GM12878 (cell line): ENCODE measurements around the gene DENND6B. TPM values are rescaled to one million over a fixed set of nuclear protein-coding genes. Genes with fewer than 3 reads are reported as not detected.

Source experiments
- ATAC-seq: fragments of 200-7000 bp; cut with Tn5 transposase; 3 replicates; pipeline ENCODE4 v1.9.1; 2020; ENCODE audit warnings: mild to moderate bottlenecking, moderate library complexity
- BruUV-seq: library from RNA; stranded (reverse); fragments of 400-500 nt; replicated peaks from 2 replicates; lab custom pipeline; 2021; lab: Mats Ljungman, UMichigan
- CTCF ChIA-PET: fragments of 300-600 bp; sonication (Branson Sonifier 250); formaldehyde crosslinking; extraction: SDS; loops from one replicate; lab custom pipeline; 2021; ENCODE audit warnings: inconsistent platforms; lab: Yijun Ruan, JAX
- POLR2A ChIA-PET: fragments of 350-600 bp; formaldehyde crosslinking; extraction: SDS; loops from one replicate; lab custom pipeline; 2021; ENCODE audit warnings: inconsistent platforms; lab: Charles Lee
- RAD21 ChIA-PET: fragments of 300-600 bp; sonication (Branson Sonifier 250); formaldehyde crosslinking; loops from one replicate; lab custom pipeline; 2023; ENCODE audit warnings: antibody characterized with exemption; ENCODE audit not compliant: unreplicated experiment; lab: Charles Lee
- SMC1A ChIA-PET: fragments of 300-600 bp; sonication (Branson Sonifier 250); formaldehyde crosslinking; loops from one replicate; lab custom pipeline; 2023; ENCODE audit not compliant: unreplicated experiment, uncharacterized antibody; lab: Charles Lee
- DNase-seq: peaks from one replicate; pipeline ENCODE4 v3.0.0-alpha.2; 2011; ENCODE audit warnings: low read depth, low spot score
- FAIRE-seq: peaks from 3 replicates; lab custom pipeline; 2011; peaks lifted over from hg19 to GRCh38; lab: Jason Lieb, UNC
- H2AFZ ChIP-seq: 2 replicates; pipeline ENCODE4 v1.6.0; 2011; ENCODE audit warnings: low read depth, low read length, control low read depth; ENCODE audit not compliant: control insufficient read depth
- H3K27ac ChIP-seq: 2 replicates; pipeline ENCODE4 v1.5.1; 2011; ENCODE audit warnings: control low read depth; ENCODE audit not compliant: control insufficient read depth, insufficient read depth
- H3K27me3 ChIP-seq, 2 experiments: replicated peaks in 1 of 2; 2 replicates each; pipeline versions ENCODE4 v1.6.0 to v1.6.1; 2011; ENCODE audit warnings: low read length in 1 of 2; ENCODE audit not compliant: control insufficient read depth in 2 of 2, insufficient read depth in 2 of 2
- H3K36me3 ChIP-seq, 2 experiments: 2 replicates each; pipeline ENCODE4 v1.5.1; 2011; ENCODE audit warnings: low read length in 1 of 2; ENCODE audit not compliant: control insufficient read depth in 2 of 2, insufficient read depth in 2 of 2
- H3K4me1 ChIP-seq: 2 replicates; pipeline ENCODE4 v1.6.1; 2011; ENCODE audit warnings: mild to moderate bottlenecking, low read length, moderate library complexity, mixed read lengths; ENCODE audit not compliant: control insufficient read depth, insufficient read depth
- H3K4me2 ChIP-seq: 2 replicates; pipeline ENCODE4 v1.6.0; 2011; ENCODE audit warnings: control low read depth; ENCODE audit not compliant: control insufficient read depth, insufficient read depth
- H3K4me3 ChIP-seq: fragments of 200-600 bp; sonication (generic); 2 replicates; pipeline ENCODE4 v1.5.1; 2016
- H3K79me2 ChIP-seq: 2 replicates; pipeline ENCODE4 v1.6.0; 2011; ENCODE audit warnings: low read length; ENCODE audit not compliant: control insufficient read depth, insufficient read depth
- H3K9ac ChIP-seq: 2 replicates; pipeline ENCODE4 v1.8.0; 2011; ENCODE audit warnings: low read length, control low read depth, mixed read lengths; ENCODE audit not compliant: control insufficient read depth, insufficient read depth
- H3K9me3 ChIP-seq: replicated peaks from 3 replicates; pipeline ENCODE4 v1.5.1; 2011; ENCODE audit warnings: mild to moderate bottlenecking, low read length; ENCODE audit not compliant: control insufficient read depth, insufficient read depth
- H4K20me1 ChIP-seq: 2 replicates; pipeline ENCODE4 v1.6.0; 2011; ENCODE audit not compliant: control insufficient read depth, insufficient read depth
- IKZF1 ChIP-seq: fragments of 450-650 bp; conservative IDR thresholded peaks from 2 replicates; pipeline ENCODE4 v1.6.1; 2017; ENCODE audit warnings: antibody characterized with exemption, mild to moderate bottlenecking
- IRF4 ChIP-seq: IDR thresholded peaks from 2 replicates; pipeline ENCODE4 v1.6.1; 2011; ENCODE audit warnings: low read depth, low read length
- LARP7 ChIP-seq: fragments of 450-650 bp; IDR thresholded peaks from 2 replicates; pipeline ENCODE4 v1.6.1; 2017; ENCODE audit warnings: mild to moderate bottlenecking
- NR2C2 ChIP-seq: IDR thresholded peaks from 2 replicates; pipeline ENCODE4 v1.6.1; 2011; ENCODE audit warnings: borderline replicate concordance, low read depth; ENCODE audit not compliant: control insufficient read depth, insufficient read length
- PAX8 ChIP-seq: fragments of 450-650 bp; IDR thresholded peaks from 2 replicates; pipeline ENCODE4 v1.6.1; 2017; ENCODE audit warnings: mild to moderate bottlenecking, moderate library complexity
- POLR2A ChIP-seq: IDR thresholded peaks from 2 replicates; pipeline ENCODE4 v1.6.1; 2011; ENCODE audit warnings: low read depth, mild to moderate bottlenecking, low read length
- SUPT20H ChIP-seq: IDR thresholded peaks from 2 replicates; pipeline ENCODE4 v1.6.1; 2011; ENCODE audit warnings: low read depth, mild to moderate bottlenecking, low read length, moderate library complexity, borderline replicate concordance; ENCODE audit not compliant: control insufficient read depth
- TCF3 ChIP-seq: IDR thresholded peaks from 2 replicates; pipeline ENCODE4 v1.6.1; 2012; ENCODE audit warnings: low read depth, mild to moderate bottlenecking, low read length, borderline replicate concordance; ENCODE audit not compliant: insufficient read depth
- YY1 ChIP-seq: IDR thresholded peaks from 2 replicates; pipeline ENCODE4 v1.6.1; 2011; ENCODE audit warnings: low read depth, mild to moderate bottlenecking, low read length
- ZSCAN29 ChIP-seq: fragments of 450-650 bp; IDR thresholded peaks from 2 replicates; pipeline ENCODE4 v1.6.1; 2017; ENCODE audit warnings: mild to moderate bottlenecking, moderate library complexity
- WGBS: methylation state at CpG from one replicate; pipeline ENCODE4 v1.1.6; 2016; ENCODE audit warnings: low lambda C conversion rate; ENCODE audit not compliant: insufficient replicate concordance, insufficient coverage; ENCODE audit errors: missing lambda C conversion rate; 5-methylcytosine and 5-hydroxymethylcytosine counted together
- in situ Hi-C: fragments of 300-500 bp; cut with MboI; formaldehyde crosslinking; loops from 9 replicates; pipeline ENCODE4 v1.14.3; 2018; ENCODE audit warnings: mixed read lengths
- intact Hi-C: fragments of 100-400 bp; cut with micrococcal nuclease; formaldehyde crosslinking; loops from one replicate; pipeline ENCODE4 v1.14.2; 2022; ENCODE audit not compliant: unreplicated experiment
- polyA plus RNA-seq, 11 experiments: library from polyadenylated mRNA; depleted of rRNA in 4 of 11; unstranded in 6 of 11; stranded (reverse) in 5 of 11; fragments of >200 nt; fragmentation: Nextera tagmentation in 4 of 11; fragmentation: Illumina TruSeq in 1 of 11; extraction: Ambion mirVana in 4 of 11; extraction: Trizol in 1 of 11; gene quantifications; 1 replicate in 1 of 11; 2 replicates in 10 of 11; pipeline versions ENCODE4 v1.2.1 to v1.2.3, GENCODE V29; 2011 to 2016; ENCODE audit warnings: inconsistent platforms in 2 of 11, missing spikeins in 2 of 11, low read depth in 1 of 11
- total RNA-seq, 4 experiments: library from RNA; depleted of rRNA in 3 of 4; stranded (reverse); fragments of >200 nt in 3 of 4; fragmentation: Illumina TruSeq in 1 of 4; extraction: Trizol in 1 of 4; gene quantifications; 2 replicates each; pipeline versions ENCODE4 v1.2.1 to v1.2.3, GENCODE V29; 2013 to 2021

DENND6B gene
- total and polyA plus RNA-seq, 10 of the 15 experiments (the other 5 are each of a cell fraction or from before 2014, with no cell fraction given) = 0.72 to 11.3 (median 6.2) TPM

DNA sequence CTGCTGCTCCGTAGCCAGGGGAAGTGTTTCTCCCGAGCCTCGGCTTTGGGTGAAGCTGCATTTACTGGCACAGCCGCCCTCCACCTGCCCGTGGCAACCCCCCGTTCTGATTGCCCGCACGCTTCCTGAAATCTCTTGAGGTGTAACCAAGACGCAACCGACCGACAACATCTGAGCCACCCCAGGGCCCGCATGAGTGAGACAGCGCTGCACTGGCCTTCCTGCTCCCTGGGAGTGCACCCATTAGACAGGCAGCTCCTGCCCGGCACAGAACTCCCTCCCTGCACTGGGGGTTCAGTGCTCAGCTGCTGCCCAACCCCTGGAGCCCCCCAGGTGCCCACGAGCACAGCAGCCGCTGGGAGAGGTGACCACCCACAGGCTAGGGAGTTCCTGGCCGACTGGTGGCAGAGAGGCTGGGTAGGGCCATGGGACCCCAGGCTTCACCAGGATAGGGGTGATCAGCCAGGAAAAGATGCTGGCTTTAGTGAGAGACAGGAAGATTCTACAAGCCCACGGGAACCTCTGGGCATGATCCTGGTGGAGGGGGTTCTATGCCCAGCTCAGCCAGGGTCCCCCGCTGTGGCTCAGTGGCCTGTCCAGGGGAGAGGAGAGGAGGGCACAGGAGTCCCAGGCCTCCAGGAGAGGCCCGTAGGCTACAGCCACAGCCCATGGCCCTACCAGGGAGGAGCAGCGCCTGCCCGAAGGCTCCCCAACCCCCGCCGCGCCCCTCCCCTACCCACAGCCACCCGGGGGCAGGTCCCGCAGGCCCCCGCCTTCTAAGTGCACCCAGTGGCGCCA, 34.0 kb downstream of the DENND6B start:
- intact Hi-C loops = no loop called here
- peak overlapping the region; percentile 70 for H3K27ac ChIP-seq
- POLR2A ChIA-PET = interaction anchor here (3.7 kb wide), 1 partner anchor 12 kb away, joined by 22 read pairs; no protein-coding TSS in a partner anchor

DNA sequence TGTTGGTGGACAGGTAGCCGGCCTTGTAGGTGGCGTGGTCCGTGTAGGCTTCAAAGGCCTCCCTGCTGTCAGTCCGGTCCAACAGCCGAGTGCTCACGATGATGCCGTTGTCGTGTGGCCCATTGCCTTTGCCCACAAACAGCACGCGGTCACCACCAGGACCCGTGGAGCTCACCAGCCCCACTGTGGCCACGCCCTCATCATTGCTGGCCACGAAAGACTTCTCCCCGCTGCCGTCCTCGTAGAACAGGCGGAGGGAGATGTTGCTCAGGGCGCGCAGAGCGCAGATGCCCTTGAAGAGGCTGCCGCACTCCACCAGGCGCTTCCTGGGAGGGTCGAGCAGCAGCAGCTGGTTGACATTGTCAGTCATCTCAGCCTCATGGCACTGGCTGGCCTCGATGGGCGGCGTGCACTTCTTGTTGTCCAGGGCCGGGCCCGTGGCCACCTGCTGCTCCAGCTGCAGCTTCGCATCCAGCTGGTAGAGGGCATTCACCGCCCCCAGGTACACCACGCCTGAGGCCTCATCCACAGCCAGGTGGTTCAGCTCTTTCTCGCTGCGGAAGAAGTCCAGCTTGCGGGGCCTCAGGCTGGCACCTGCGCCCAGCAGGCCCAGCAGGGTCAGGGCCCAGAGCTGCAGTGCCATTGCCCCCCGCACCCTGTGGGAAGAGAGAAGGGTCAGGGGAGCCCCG, 36.7 kb downstream of the DENND6B start:
- FAIRE-seq (no peak), ATAC-seq (no peak), DNase-seq (no peak)
- in situ Hi-C loops (no loop called here), intact Hi-C loops (no loop called here)
- Histone ChIP-seq H3K4me2 (no peak overlapping the region), H3K4me1 (peaks cover 27% of the 10 kb centered on the region), H2AFZ (no peak overlapping the region), H3K36me3 (peaks cover 10 to 48% of the 10 kb centered on the region in 2 experiments; a peak in 3 of 4 replicates), H3K79me2 (peaks cover 37% of the 10 kb centered on the region), H3K27me3 (no peaks in the 10 kb centered on the region), H4K20me1 (no peaks in the 10 kb centered on the region; the same call in none of the 2 replicates), H3K9me3 (no peaks in the 10 kb centered on the region), H3K4me3 (no peak overlapping the region), H3K9ac (no peak overlapping the region), H3K27ac (no peak overlapping the region)
- TF ChIP-seq ZSCAN29 = no peak
- TF ChIP-seq IRF4 = no peak
- no peak for TF ChIP-seq LARP7
- no peak for TF ChIP-seq SUPT20H
- TF ChIP-seq POLR2A = peak; percentile 46; the same call in 1 of the 2 replicates
- TF ChIP-seq NR2C2 = no peak
- TF ChIP-seq YY1 = no peak
- SMC1A ChIA-PET = no interaction called here
- CTCF ChIA-PET = no interaction called here
- TSS peak; percentile 42 for BruUV-seq
- POLR2A ChIA-PET = interaction anchor here (0.8 kb wide), 1 partner anchor 15 kb away, joined by 4 read pairs; no protein-coding TSS in a partner anchor
- RAD21 ChIA-PET = no interaction called here
- 97% methylated on average over 27 of the region's 37 CpGs for WGBS

More for the DNA sequence above, 34.0 kb downstream of the DENND6B start:
- H3K27me3 ChIP-seq = no peaks in the 10 kb centered on the region
- TF ChIP-seq IKZF1 = peak; percentile 12; the same call in 1 of the 2 replicates
- 0 out of 2 replicates have a peak, but pooled peaks have one; percentile 14 for TF ChIP-seq TCF3
- TF ChIP-seq PAX8 = no peak
- BruUV-seq = no TSS peak
- H2AFZ ChIP-seq = no peak overlapping the region
- WGBS = 18% methylated on average over 21 of the region's 29 CpGs
- no peaks in the 10 kb centered on the region; the same call in none of the 2 replicates for H4K20me1 ChIP-seq
- peak; percentile 69 for FAIRE-seq
- peak overlapping the region; percentile 19; the same call in 1 of the 2 replicates for H3K4me3 ChIP-seq
- no peaks in the 10 kb centered on the region for H3K9me3 ChIP-seq
- CTCF ChIA-PET = interaction anchor here (1.0 to 2.5 kb wide), 2 partner anchors 10 to 16 kb away, joined by 4 to 12 read pairs; no protein-coding TSS in a partner anchor
- RAD21 ChIA-PET = interaction anchor here (2.0 to 2.8 kb wide), 2 partner anchors 10 to 14 kb away, joined by 4 to 10 read pairs; no protein-coding TSS in a partner anchor
- in situ Hi-C loops = no loop called here
- peaks cover 27% of the 10 kb centered on the region for H3K4me1 ChIP-seq
- SMC1A ChIA-PET = interaction anchor here (0.6 to 2.9 kb wide), 2 partner anchors 12 to 274 kb away, joined by 3 to 21 read pairs; no protein-coding TSS in a partner anchor
- ATAC-seq = peak; percentile 78
- H3K9ac ChIP-seq = peak overlapping the region; percentile 34; the same call in 1 of the 2 replicates
- peaks cover 10 to 33% of the 10 kb centered on the region in 2 experiments; a peak in 3 of 4 replicates for H3K36me3 ChIP-seq
- no peak for DNase-seq
- peak overlapping the region; percentile 93 for H3K4me2 ChIP-seq
- peaks cover 55% of the 10 kb centered on the region for H3K79me2 ChIP-seq
